GM23338 (cell line): ENCODE measurements around the gene VPS72.

Experiments
- CREB1 ChIP-seq: fragments of 250-450 bp; sonication (Bioruptor Pico); IDR thresholded peaks from 2 replicates; pipeline ENCODE4 v1.5.0; 2020; ENCODE audit warnings: low read depth, mild to moderate bottlenecking, moderate library complexity
- CTCF ChIP-seq, 2 experiments: fragments of 200-600 bp in 1 of 2; sonication (generic) in 1 of 2; conservative IDR thresholded peaks; 2 replicates each; pipeline versions ENCODE4 v1.5.1 to v1.6.1; 2016 to 2017; ENCODE audit warnings: antibody characterized with exemption in 2 of 2, low read depth in 2 of 2, mild to moderate bottlenecking in 2 of 2, moderate library complexity in 1 of 2
- ETS1 ChIP-seq: IDR thresholded peaks from 2 replicates; pipeline ENCODE4 v1.6.1; 2016; ENCODE audit warnings: antibody characterized with exemption
- EZH2 ChIP-seq: fragments of 200-600 bp; sonication (generic); IDR thresholded peaks from one replicate; pipeline ENCODE4 v1.8.0; 2017; ENCODE audit warnings: antibody characterized with exemption, mild to moderate bottlenecking, low read depth; ENCODE audit not compliant: unreplicated experiment
- EZH2phosphoT487 ChIP-seq: fragments of 200-600 bp; sonication (generic); IDR thresholded peaks from one replicate; pipeline ENCODE4 v1.8.1; 2018; ENCODE audit warnings: antibody characterized with exemption; ENCODE audit not compliant: unreplicated experiment
- JUNB ChIP-seq: IDR thresholded peaks from one replicate; pipeline ENCODE4 v1.6.1; 2016; ENCODE audit warnings: antibody characterized with exemption; ENCODE audit not compliant: unreplicated experiment
- POLR2AphosphoS5 ChIP-seq: IDR thresholded peaks from 2 replicates; pipeline ENCODE4 v1.6.1; 2016; ENCODE audit warnings: antibody characterized with exemption, low read depth
- REST ChIP-seq: IDR thresholded peaks from one replicate; pipeline ENCODE4 v1.6.1; 2018; ENCODE audit warnings: antibody characterized with exemption; ENCODE audit not compliant: unreplicated experiment

- TF ChIP-seq CTCF (conservative IDR thresholded peaks at IDR 0.05; ENCODE audit: low read depth in 2 of 2) (no peak), POLR2AphosphoS5 (no peak), REST (no peak), EZH2 (no peak), ETS1 (no peak), JUNB (no peak), EZH2phosphoT487 (no peak), CREB1 (CRISPR knock-in tag) (no peak)
Observed at GRCh38 chr1:151145304-151146071, 44.5 kb downstream of the VPS72 start.
